ENCODE measurements around the gene KYAT1.

DNA sequence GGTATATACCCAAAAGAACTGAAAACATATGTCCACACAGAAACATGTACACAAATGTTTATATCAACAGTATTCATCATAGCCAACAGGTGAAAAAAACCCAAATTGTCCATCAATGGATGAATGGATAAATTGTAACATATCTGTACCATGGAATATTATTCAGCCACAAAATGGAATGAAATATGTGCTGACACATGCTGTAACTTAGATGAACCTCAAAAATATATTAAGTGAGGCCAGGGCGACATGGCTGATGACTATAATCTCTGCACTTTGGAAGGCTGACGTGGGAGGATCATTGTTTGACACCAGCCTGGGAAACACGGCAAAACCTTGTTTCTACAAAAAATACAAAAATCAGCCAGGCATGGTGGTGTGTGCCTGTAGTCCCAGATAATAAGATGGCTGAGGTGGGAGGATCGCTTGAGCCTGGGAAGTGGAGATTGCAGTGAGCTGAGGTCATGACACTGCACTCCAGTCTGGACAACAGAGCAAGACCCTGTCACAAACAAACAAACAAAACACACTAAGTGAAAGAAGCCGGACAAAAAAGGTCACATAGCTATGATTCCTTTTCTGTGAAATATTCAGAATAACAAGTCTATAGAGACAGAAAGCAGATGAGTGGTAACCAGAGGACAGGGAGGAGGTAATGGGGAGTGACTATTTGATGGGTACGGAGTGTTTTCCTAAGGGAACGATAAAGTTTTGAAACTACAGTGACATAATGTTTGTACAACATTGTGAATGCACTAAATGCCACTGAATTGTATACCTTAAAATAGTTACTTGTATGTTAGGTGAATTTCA is 11.4 kb downstream of the KYAT1 start:
- TF ChIP-seq, protein P1, sequence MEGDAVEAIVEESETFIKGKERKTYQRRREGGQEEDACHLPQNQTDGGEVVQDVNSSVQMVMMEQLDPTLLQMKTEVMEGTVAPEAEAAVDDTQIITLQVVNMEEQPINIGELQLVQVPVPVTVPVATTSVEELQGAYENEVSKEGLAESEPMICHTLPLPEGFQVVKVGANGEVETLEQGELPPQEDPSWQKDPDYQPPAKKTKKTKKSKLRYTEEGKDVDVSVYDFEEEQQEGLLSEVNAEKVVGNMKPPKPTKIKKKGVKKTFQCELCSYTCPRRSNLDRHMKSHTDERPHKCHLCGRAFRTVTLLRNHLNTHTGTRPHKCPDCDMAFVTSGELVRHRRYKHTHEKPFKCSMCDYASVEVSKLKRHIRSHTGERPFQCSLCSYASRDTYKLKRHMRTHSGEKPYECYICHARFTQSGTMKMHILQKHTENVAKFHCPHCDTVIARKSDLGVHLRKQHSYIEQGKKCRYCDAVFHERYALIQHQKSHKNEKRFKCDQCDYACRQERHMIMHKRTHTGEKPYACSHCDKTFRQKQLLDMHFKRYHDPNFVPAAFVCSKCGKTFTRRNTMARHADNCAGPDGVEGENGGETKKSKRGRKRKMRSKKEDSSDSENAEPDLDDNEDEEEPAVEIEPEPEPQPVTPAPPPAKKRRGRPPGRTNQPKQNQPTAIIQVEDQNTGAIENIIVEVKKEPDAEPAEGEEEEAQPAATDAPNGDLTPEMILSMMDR (IDR thresholded peaks at IDR 0.05), result no peak
- no peak for TF ChIP-seq POLR2A (IDR thresholded peaks at IDR 0.05)
- no peak for TF ChIP-seq POLR2AphosphoS5 (IDR thresholded peaks at IDR 0.05)
- no peak for TF ChIP-seq EP300 (IDR thresholded peaks at IDR 0.05)
